Colonic mucosa (tissue), 4 donors: Measurements from ENCODE around the gene EIF4E1B. TPM values are rescaled to one million over a fixed set of nuclear protein-coding genes. Genes with fewer than 3 reads are reported as not detected.
"Not testable (repeated sequence)": the region's sequence is repeated elsewhere in the genome, so short reads cannot be mapped to it uniquely, and the experiment has no call there.

Experiments used
- DNase-seq: peaks from one replicate; pipeline ENCODE4 v3.0.0-alpha.2; 2020
- H3K27ac ChIP-seq: fragments of 200-600 bp; one replicate; pipeline ENCODE4 v1.8.0; 2021
- H3K27me3 ChIP-seq: fragments of 200-600 bp; one replicate; pipeline ENCODE4 v1.8.0; 2021
- H3K36me3 ChIP-seq: fragments of 200-600 bp; one replicate; pipeline ENCODE4 v1.8.0; 2021
- H3K4me1 ChIP-seq: fragments of 200-600 bp; one replicate; pipeline ENCODE4 v1.8.0; 2021; ENCODE audit warnings: mild to moderate bottlenecking
- H3K4me3 ChIP-seq: fragments of 200-600 bp; one replicate; pipeline ENCODE4 v1.8.0; 2021
- H3K9ac ChIP-seq, 2 donors: one replicate each; pipeline ENCODE4 v1.7.0; 2013; ENCODE audit warnings: control low read depth in 2 of 2, low read depth in 2 of 2, low read length in 2 of 2
- H3K9me3 ChIP-seq: fragments of 200-600 bp; one replicate; pipeline ENCODE4 v1.8.0; 2021
- CTCF ChIP-seq: fragments of 200-600 bp; IDR thresholded peaks from one replicate; pipeline ENCODE4 v1.8.0; 2022; ENCODE audit warnings: antibody characterized with exemption, mild to moderate bottlenecking
- intact Hi-C: fragments of 100-400 bp; cut with DNase I; formaldehyde crosslinking; loops from one replicate; pipeline ENCODE4 v1.14.1; 2022
- total RNA-seq, 2 donors: library from RNA; stranded (reverse); fragmentation: NEBNext Ultra II Directional in 1 of 2; extraction: Animal tissue kit (Norgen Biotek cat#: 25700) in 1 of 2; gene quantifications; one replicate each; pipeline ENCODE4 v1.2.1, GENCODE V29; 2021
- donor health status: healthy.
- donor health status: DM: no; HTN: no; CAD: no.
- donor health status: DM: no; HTN: no; CAD: no.

Gene EIF4E1B
- total RNA-seq, 2 donors from 2014 or later: not detected

GRCh38 chr5:176595386-176595943 is 35.0 kb upstream of the EIF4E1B start:
- intact Hi-C loops: no loop called here
- no peaks in the 10 kb centered on the region for H3K36me3 ChIP-seq
- TF ChIP-seq CTCF: no peak
- H3K27me3 ChIP-seq: no peaks in the 10 kb centered on the region
- no peaks in the 10 kb centered on the region for H3K4me1 ChIP-seq
- no peaks in the 10 kb centered on the region for H3K9me3 ChIP-seq
- H3K27ac ChIP-seq: no peak overlapping the region
- no peak overlapping the region for H3K4me3 ChIP-seq
- H3K9ac ChIP-seq: no peak overlapping the region
- no peak for DNase-seq

- H3K27ac ChIP-seq: no peak overlapping the region
- H3K4me3 ChIP-seq: peak overlapping the region; percentile 10
- DNase-seq: no peak
- H3K36me3 ChIP-seq: no peaks in the 10 kb centered on the region
- no peak for TF ChIP-seq CTCF
- peak overlapping the region in 1 of 2 donors; percentile 56 for H3K9ac ChIP-seq
- intact Hi-C loops: no loop called here
- no peaks in the 10 kb centered on the region for H3K9me3 ChIP-seq
- no peaks in the 10 kb centered on the region for H3K4me1 ChIP-seq
- no peaks in the 10 kb centered on the region for H3K27me3 ChIP-seq
Measured at GRCh38 chr5:176596069-176596644, 34.3 kb upstream of the EIF4E1B start.

- Histone ChIP-seq H3K9ac (peak overlapping the region in 1 of 2 donors; percentile 56), H3K4me1 (no peaks in the 10 kb centered on the region), H3K36me3 (no peaks in the 10 kb centered on the region), H3K27ac (no peak overlapping the region), H3K9me3 (no peaks in the 10 kb centered on the region), H3K27me3 (no peaks in the 10 kb centered on the region), H3K4me3 (peak overlapping the region; percentile 31)
- intact Hi-C loops: no loop called here
- no peak for TF ChIP-seq CTCF
- DNase-seq: peak; percentile 54
Measured at GRCh38 chr5:176596689-176597416, 33.6 kb upstream of the EIF4E1B start.

- no peaks in the 10 kb centered on the region for H3K9me3 ChIP-seq
- H3K27ac ChIP-seq: no peak overlapping the region
- no peaks in the 10 kb centered on the region for H3K27me3 ChIP-seq
- peak overlapping the region in 1 of 2 donors; percentile 56 for H3K9ac ChIP-seq
- H3K4me1 ChIP-seq: no peaks in the 10 kb centered on the region
- H3K4me3 ChIP-seq: peak overlapping the region; percentile 31
- intact Hi-C loops: no loop called here
- DNase-seq: no peak
- TF ChIP-seq CTCF: no peak
- no peaks in the 10 kb centered on the region for H3K36me3 ChIP-seq
Measured at GRCh38 chr5:176597417-176598389, 32.8 kb upstream of the EIF4E1B start.

- H3K27me3 ChIP-seq, intact Hi-C loops, DNase-seq: not testable (repeated sequence)
Measured at GRCh38 chr5:176599749-176600430, 30.6 kb upstream of the EIF4E1B start.

More at GRCh38 chr5:176599749-176600430, 30.6 kb upstream of the EIF4E1B start:
- H3K9ac ChIP-seq, H3K36me3 ChIP-seq, H3K27ac ChIP-seq, H3K9me3 ChIP-seq, H3K4me3 ChIP-seq, H3K4me1 ChIP-seq: not testable (repeated sequence)
